Neural crest cell (in vitro differentiated cells): ENCODE data around the gene MACIR. TPM values are rescaled to one million over a fixed set of nuclear protein-coding genes. Genes with fewer than 3 reads are reported as not detected.

Source experiments
- DNase-seq: peaks from one replicate; pipeline ENCODE4 v3.0.0; 2021; ENCODE audit warnings: low read depth, mixed read lengths, low spot score
- H3K27ac Mint-ChIP-seq: one replicate; pipeline ENCODE4 v1.8.0; 2021; ENCODE audit warnings: mild to moderate bottlenecking, mixed read lengths; ENCODE audit not compliant: unreplicated experiment
- H3K27me3 Mint-ChIP-seq: 2 replicates; pipeline ENCODE4 v1.8.0; 2021; ENCODE audit warnings: low read depth, mild to moderate bottlenecking, mixed read lengths
- H3K36me3 Mint-ChIP-seq: 2 replicates; pipeline ENCODE4 v1.8.0; 2021; ENCODE audit warnings: low read depth, mild to moderate bottlenecking, mixed read lengths
- H3K4me1 Mint-ChIP-seq: 2 replicates; pipeline ENCODE4 v1.8.0; 2021; ENCODE audit warnings: mixed read lengths
- H3K4me3 Mint-ChIP-seq: one replicate; pipeline ENCODE4 v1.8.0; 2021; ENCODE audit warnings: mild to moderate bottlenecking, mixed read lengths
- H3K9me3 Mint-ChIP-seq: 2 replicates; pipeline ENCODE4 v1.8.0; 2021; ENCODE audit warnings: mixed read lengths
- total RNA-seq: library from RNA; stranded (reverse); gene quantifications from 2 replicates; pipeline ENCODE4 v1.2.1, GENCODE V29; 2021
- TF ChIP-seq, protein P1 (sequence below): fragments of 200-600 bp; sonication (generic); conservative IDR thresholded peaks from 2 replicates; pipeline ENCODE4 v1.5.0; 2021; ENCODE audit warnings: antibody characterized with exemption, mild to moderate bottlenecking

The MACIR gene
- total RNA-seq, 1 donor from 2014 or later: 25.7 TPM

DNA sequence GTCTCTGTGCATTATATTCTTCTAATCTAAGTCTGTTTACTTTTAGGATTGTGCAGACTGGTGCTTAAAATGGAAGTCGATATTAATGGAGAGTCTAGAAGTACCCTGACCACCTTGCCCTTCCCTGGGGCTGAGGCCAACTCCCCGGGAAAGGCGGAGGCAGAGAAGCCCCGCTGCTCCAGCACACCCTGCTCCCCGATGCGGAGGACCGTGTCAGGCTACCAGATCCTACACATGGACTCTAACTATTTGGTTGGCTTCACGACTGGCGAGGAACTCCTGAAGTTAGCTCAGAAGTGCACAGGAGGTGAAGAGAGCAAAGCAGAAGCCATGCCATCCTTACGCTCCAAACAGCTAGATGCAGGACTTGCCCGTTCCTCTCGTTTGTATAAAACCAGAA lies 17.3 kb downstream of the MACIR start:
- Mint-ChIP-seq H3K27ac (no peak overlapping the region), H3K27me3 (no peaks in the 10 kb centered on the region), H3K4me1 (peaks cover 14% of the 10 kb centered on the region), H3K36me3 (peaks cover 22% of the 10 kb centered on the region), H3K9me3 (no peaks in the 10 kb centered on the region), H3K4me3 (no peak overlapping the region)
- TF ChIP-seq, protein P1, sequence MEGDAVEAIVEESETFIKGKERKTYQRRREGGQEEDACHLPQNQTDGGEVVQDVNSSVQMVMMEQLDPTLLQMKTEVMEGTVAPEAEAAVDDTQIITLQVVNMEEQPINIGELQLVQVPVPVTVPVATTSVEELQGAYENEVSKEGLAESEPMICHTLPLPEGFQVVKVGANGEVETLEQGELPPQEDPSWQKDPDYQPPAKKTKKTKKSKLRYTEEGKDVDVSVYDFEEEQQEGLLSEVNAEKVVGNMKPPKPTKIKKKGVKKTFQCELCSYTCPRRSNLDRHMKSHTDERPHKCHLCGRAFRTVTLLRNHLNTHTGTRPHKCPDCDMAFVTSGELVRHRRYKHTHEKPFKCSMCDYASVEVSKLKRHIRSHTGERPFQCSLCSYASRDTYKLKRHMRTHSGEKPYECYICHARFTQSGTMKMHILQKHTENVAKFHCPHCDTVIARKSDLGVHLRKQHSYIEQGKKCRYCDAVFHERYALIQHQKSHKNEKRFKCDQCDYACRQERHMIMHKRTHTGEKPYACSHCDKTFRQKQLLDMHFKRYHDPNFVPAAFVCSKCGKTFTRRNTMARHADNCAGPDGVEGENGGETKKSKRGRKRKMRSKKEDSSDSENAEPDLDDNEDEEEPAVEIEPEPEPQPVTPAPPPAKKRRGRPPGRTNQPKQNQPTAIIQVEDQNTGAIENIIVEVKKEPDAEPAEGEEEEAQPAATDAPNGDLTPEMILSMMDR: no peak
- no peak for DNase-seq

DNA sequence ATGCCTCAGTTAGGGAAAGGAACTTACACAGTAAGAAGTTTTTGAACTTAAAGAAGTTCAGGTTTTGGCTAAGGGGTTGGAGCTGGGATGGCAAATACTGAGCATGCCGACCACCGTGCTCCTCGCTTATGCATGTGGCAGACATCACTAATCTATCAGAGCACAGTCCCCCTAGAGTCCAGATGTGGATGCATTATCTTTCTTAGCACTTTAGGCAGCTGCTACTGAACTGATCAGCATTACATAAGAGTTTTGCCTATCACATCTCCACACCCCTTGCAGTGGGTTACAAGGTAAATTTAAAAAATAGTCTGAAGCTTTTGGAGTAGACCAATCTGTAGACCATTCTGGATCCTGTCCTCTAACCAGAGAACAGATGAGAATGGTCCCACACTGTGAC lies 22.4 kb downstream of the MACIR start:
- Mint-ChIP-seq H3K27ac (no peak overlapping the region), H3K9me3 (peaks cover 2% of the 10 kb centered on the region), H3K36me3 (peaks cover 31% of the 10 kb centered on the region), H3K27me3 (no peaks in the 10 kb centered on the region), H3K4me1 (peaks cover 6% of the 10 kb centered on the region), H3K4me3 (no peak overlapping the region)
- TF ChIP-seq, protein P1: no peak
- no peak for DNase-seq

DNA sequence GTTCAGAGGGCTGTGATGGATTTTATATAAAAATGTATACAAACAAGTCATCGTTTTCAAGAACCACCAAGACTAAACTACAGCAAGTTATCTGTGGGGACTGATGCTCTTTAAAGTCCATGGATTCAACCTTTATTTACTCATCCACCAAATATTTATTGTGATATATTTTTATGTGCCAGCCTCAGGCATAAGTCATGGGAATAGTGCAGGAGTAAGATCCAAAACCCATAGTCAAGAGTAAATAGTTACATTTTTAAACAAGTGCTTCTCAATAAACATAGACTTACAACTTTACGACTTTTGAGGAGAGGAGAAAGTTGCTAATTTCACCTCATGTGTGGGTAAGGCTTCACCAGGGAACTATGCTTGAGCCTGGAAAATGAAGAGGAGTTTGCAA lies 24.6 kb downstream of the MACIR start:
- H3K4me3 Mint-ChIP-seq: no peak overlapping the region
- DNase-seq: no peak
- TF ChIP-seq, protein P1: no peak
- no peaks in the 10 kb centered on the region for H3K27me3 Mint-ChIP-seq
- H3K9me3 Mint-ChIP-seq: peaks cover 2% of the 10 kb centered on the region
- no peak overlapping the region for H3K27ac Mint-ChIP-seq
- H3K36me3 Mint-ChIP-seq: peaks cover 25% of the 10 kb centered on the region
- peaks cover 18% of the 10 kb centered on the region for H3K4me1 Mint-ChIP-seq

DNA sequence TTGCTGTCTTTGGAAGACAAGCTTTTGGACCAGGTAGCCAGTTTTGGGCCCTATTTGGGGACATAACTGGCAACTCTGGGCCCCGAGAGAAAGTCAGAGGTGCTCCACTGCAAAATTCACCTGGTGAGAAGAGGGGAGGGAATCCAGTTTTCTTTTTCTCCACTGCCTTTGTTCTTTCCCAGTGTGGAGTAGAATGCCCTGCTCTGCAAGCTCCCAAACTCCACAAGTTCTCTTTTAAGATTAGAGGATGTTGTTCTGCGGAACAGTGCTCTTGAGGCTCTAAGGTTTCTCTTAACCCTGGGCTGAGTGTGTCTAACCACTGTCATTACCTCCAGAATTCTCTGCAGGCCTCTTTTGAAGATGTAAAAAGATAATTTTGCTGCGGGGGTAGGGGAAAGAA lies 25.3 kb downstream of the MACIR start:
- Mint-ChIP-seq H3K27me3 (no peaks in the 10 kb centered on the region), H3K4me3 (no peak overlapping the region), H3K4me1 (peaks cover 18% of the 10 kb centered on the region), H3K27ac (no peak overlapping the region), H3K9me3 (peaks cover 2% of the 10 kb centered on the region), H3K36me3 (peaks cover 25% of the 10 kb centered on the region)
- TF ChIP-seq, protein P1: no peak
- no peak for DNase-seq

DNA sequence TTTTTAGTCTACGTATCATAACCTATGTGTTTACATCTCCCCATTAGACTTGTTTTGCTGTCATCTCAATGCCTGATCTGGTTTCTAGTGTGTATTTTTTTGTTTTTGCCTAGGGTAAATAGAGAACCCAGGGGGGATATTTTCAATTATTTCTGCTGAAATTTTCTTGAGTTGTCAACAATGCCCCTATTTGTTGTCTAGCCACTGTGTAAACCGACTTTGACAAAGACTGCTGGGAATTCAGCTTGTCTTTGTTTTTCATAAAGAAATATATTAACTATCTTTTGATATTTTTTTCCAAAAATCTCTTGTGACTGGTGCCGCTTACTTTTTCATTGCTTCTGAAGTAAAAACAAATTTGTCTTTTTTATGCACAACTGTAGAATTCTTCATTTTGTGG lies 28.1 kb downstream of the MACIR start:
- no peak for DNase-seq
- Mint-ChIP-seq H3K4me3 (no peak overlapping the region), H3K27me3 (no peaks in the 10 kb centered on the region), H3K9me3 (peaks cover under 1% of the 10 kb centered on the region), H3K27ac (no peak overlapping the region), H3K4me1 (peaks cover 36% of the 10 kb centered on the region), H3K36me3 (peaks cover 8% of the 10 kb centered on the region)
- TF ChIP-seq, protein P1: no peak

DNA sequence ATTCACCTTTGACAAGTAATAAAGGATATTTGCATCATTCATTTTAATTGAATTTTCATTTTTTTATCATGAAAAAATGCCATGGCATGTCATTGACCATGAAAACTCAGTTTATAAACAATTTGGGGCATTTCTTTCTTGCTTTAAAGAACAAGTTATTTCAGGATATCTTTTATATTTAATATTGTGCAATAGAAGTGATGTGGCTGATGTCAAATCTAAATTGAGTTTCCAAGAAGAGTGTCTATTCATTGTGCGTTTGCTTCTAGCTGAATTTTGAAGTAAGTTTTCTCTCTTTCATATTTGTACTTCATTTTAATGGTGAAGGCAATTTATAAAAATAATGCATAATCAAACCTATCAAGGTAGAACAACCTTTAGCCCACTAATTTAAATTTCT lies 30.5 kb downstream of the MACIR start:
- H3K4me3 Mint-ChIP-seq: no peak overlapping the region
- H3K36me3 Mint-ChIP-seq: no peaks in the 10 kb centered on the region
- H3K27me3 Mint-ChIP-seq: no peaks in the 10 kb centered on the region
- TF ChIP-seq, protein P1: no peak
- peak overlapping the region; percentile 19 for H3K27ac Mint-ChIP-seq
- no peaks in the 10 kb centered on the region for H3K9me3 Mint-ChIP-seq
- peaks cover 44% of the 10 kb centered on the region for H3K4me1 Mint-ChIP-seq
- no peak for DNase-seq
